SH-SY5Y (cell line): Measurements from ENCODE around the gene TOP2B.

ENCODE experiments used
- GATA2 ChIP-seq: IDR thresholded peaks from 2 replicates; pipeline ENCODE4 v1.6.1; 2011; ENCODE audit warnings: mild to moderate bottlenecking, low read depth, low read length
- GATA3 ChIP-seq: IDR thresholded peaks from 2 replicates; pipeline ENCODE4 v1.6.1; 2011; ENCODE audit warnings: low read depth, mild to moderate bottlenecking, low read length, moderate library complexity

TOP2B gene

DNA sequence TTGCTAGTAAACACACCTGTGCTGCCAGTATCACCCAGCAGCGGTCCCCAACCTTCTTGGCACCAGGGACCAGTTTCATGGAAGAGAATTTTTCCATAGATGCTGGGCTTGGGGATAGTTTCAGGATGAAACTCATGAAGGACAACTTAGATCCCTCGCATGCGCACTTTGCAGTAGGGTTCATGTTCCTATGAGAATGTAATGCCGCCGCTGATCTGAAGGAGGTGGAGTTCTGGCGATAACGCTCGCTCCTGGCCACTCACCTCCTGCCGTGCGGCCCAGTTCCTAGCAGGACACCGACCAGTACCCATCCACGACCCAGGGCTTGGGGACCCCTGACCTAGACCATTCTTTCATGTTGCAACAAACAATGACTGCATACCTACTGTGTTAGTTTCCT lies 89.7 kb downstream of the TOP2B start:
- no peak for TF ChIP-seq GATA3
- no peak for TF ChIP-seq GATA2

DNA sequence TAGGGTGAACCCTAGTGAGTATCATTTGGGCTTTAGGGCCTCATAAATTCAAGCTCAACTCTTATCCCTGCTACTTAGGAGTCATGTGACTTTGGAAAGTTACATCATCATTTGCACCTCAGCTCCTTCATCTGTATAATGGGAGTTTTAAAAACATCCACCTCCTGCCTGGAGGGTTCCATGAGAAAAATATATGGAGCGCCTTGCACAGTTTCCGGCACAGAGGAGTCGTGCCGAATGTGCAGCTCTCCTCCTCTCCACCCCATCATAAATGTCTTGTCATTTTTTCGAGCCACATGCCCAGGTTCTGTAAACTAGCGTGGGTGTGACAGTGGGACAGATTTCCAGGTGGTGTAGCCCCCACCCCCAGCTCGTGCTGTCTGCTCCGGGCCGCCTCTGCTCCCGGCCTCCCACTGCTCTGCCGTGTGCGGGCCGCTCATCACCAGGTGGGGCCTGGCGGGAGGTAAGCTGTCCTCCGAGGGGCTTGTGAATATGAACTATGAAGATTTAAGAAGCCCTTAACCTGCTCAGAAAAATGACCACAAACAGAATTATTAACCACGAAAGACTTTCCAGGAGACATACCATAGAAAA lies 90.4 kb downstream of the TOP2B start:
- TF ChIP-seq GATA3 = no peak
- no peak for TF ChIP-seq GATA2

DNA sequence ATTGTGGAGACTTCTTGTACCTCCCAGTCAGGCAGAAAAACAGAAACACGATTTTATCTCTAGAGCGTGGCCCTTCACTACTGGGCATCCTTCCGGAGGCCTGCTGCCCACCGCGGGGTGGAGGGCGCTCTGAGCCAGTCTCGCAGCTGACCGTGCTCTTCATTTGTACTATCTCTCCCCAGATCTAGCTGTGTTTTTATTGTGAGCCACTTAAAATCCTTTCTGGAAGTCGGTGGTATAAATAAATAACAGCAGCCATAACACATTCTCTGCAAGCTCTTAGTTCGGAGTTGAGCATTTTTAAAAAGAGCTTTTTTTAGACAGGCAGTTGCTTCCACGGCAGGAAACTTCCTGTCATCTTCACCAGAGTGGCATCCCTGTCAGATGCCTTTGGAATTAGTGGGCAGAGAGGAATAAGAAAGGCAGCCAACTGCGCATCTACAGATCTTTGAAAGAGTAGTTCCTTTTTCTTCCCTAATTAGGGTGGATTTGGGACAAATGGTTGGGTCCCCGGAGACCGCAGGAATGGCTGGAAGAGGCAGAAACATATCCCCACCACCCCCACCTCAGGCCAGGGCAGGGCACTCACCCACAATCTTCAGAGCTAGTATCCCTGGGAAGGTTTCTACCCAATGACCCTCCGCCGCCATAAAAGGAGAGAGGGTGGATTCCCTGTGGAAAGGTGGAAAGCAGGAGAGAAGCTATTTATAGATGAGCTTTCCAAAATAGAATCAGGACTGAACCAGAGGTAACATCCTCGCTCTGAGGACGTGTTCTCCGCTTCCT lies 91.1 kb downstream of the TOP2B start:
- peak; percentile 84 for TF ChIP-seq GATA3
- peak; percentile 96 for TF ChIP-seq GATA2

DNA sequence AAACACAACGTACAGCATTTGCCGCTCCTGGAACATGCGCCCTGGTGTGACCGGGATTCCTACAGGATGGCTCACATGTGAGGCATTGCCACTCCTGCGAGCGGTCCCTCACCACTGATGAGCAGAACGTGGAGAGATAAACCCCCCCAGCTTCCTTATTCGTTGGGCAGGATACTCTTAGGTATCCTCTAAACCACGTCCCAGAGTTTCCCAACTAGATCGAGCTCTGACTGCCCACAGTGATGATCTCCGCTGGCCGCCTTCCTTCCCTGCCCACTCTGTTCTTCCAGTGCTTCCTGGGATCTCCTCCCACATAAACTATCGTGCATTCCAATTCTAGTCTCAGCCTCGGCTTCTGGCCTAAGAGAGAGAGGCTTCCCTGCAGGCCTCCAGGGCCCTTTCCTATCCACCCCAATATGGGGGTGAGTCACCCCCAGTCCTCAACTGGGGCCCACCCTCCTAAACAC lies 91.8 kb downstream of the TOP2B start:
- TF ChIP-seq GATA2 = no peak
- TF ChIP-seq GATA3 = no peak

DNA sequence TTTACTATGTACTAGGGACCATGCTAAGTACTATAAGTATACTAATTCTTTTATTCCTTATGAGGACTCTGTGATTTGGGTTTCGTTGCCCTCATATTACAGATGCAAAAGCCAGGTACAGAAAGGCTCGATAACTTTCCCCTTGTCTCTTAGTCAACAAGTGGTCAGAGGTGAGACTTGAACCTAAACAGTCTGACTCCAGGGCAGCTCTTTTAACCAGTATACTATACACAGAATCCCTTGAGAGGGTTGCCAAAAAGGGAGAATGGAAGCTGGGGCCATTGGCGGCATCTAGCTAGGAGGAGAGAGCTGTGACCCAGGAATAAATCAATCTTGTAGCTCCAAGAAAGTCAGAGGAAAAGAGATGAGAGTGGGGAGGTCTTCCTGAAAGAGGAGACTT lies 92.4 kb downstream of the TOP2B start:
- TF ChIP-seq GATA3 = no peak
- no peak for TF ChIP-seq GATA2

DNA sequence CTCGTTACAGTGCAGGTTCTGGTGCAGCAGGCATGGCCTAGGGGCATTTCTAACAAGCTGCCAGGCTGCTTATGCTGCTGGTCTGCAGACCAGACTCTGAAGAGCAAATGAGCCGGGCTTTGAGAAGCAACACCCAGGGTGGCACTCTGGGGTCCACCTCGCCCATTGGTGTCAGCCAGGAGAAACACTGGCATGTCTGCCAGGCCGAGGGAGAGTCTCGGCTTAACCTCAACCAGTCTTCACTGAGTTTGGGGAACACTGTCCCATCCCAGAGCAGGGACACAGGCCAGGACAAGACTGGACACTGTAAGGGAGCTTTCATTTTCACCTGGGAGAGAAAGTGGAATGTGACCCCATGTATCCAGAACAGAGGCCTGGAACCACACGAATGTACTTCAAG lies 93.4 kb downstream of the TOP2B start:
- TF ChIP-seq GATA2 (no peak), GATA3 (no peak)

DNA sequence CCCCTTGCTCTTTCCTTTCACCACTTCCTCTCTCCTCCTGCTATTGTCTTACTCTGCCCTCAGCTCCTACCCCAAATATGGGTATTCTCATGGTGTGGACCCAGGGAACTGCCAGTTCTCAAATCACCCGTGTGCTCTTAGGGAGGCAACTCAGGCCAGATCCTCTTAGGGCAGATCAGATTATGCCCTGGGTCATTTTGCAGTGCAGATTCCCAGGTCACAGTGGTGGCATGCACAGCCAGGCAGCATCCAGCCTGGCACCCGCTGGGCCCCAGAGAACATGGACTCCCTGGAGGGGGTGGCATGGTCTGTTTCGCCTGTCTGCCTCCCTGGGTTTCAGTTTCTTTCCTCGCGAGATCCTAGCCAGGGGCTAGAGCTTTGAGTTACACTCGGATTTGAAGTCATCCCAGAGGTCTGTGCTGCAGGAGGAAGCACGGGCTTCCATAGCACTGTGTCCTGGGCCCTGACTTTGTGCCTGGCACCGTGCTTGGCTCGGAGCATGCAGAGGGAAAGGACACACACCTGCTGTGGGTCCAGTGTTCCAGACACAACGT lies 96.1 kb downstream of the TOP2B start:
- TF ChIP-seq GATA3 = no peak
- no peak for TF ChIP-seq GATA2

DNA sequence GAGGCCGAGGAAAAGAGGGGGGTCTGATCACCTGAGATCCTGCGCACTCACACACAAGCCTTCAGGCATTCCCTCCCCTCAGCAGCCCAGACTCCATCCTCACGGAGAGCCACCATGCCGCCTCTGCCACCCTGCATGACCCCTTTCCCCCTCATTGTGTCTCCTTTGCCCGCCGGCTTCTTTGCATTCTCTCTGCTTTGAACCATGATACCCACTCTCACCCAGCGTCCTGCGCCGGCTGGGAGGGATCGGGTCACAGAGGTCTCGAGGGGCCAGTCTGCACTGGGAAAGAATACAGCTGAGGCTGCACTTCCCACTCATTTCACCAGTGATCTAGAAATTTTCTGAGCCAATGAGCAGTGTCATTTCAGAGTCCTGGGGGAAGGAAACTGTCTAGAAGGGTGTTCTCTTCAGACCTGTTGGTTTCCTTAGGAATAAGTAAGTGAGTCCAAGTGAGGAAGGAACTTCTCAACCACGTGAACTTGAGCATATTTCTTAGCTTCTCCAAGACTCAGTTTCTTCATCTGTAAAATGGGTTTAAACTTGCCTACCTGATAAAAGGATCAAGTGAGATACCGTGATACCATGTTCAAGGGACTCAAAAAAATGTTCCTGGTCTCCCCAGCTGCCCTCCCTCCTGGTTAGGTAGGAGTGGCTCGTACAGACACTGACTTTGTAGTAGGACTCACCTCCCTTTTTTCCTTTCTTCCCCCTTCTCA lies 96.7 kb downstream of the TOP2B start:
- no peak for TF ChIP-seq GATA2
- TF ChIP-seq GATA3 = no peak

DNA sequence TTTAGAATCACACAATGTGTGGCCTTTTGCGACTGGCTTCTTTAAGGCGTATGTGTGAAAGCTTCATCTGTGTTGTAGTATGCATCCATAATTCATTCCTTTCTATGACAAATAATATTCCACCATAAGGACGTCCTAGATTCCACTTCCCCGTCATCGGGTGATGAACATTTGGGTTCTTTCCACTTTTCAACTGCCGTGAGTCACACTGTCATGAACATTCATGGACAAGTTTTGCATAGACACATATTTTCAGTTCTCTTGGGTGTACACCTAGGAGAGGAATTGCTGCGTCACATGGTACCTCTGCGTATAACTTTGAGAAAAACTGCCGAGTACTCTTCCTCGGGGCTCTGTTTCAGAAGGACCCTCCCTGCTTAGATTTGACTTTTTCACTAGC lies 97.3 kb downstream of the TOP2B start:
- no peak for TF ChIP-seq GATA2
- TF ChIP-seq GATA3 = no peak

DNA sequence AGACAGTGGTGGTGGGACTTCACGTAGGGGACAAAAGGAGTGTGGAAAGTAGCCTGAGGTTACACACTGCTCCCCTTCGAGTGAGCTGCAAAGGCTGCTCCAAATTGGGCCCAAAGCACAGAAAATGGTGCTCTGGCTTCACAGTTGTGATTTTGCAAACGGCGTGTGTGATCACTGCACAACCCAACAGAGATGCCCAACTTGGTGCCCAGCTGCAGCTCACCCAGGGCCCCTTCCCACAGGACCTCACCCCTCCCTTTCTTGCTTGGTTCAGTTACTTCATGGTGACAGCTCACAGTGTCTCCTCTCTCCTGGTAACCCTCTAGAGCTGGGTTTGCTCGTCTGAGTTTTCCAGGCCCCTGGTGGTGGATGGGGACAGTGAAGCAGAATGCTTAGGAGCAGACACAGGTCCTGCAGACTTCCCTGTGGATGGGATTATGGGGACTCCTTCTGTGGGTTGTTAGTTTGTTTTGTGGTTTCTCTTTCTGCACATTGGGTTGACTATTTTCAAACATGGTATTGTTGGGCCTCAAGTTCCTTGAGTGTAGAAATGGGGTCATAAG lies 98.3 kb downstream of the TOP2B start:
- no peak for TF ChIP-seq GATA3
- no peak for TF ChIP-seq GATA2

DNA sequence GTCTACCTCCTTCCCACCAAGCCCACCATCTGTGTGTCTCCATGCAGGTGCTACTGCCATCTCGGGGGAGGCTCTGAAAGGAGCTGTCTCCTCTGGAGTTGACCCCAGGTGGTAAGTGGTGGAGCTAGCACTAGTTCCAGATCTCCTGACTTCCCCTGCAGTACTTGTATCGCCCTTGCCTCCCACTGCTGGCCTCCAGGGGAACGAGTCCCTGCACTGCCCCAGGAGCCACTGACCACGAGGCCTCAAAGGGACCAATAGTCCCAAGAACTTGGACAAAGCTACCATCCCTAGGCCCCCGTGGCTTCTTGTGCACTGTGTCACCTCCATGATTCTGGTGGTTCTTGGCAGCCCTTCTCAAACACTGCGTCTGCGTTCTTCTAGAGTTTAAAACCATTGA lies 98.9 kb downstream of the TOP2B start:
- TF ChIP-seq GATA3 (no peak), GATA2 (no peak)

DNA sequence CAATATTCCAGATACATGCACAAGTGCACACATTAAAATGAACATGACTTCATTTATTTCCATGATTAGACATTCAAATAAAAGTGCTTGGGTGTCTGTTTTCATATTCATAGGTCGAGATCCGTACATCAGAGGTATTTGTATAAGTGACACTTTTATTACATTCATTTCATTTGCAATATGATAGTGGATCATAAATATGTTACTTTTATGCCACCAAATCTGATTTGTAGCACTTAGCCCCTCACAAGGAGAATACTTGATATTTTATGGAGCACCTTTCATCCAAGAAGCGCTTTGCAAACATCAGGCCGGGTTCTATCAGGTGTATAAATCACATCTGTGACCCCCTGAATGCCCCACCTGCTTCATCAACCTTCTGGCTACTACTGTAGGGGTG lies 100.6 kb downstream of the TOP2B start:
- no peak for TF ChIP-seq GATA2
- no peak for TF ChIP-seq GATA3

DNA sequence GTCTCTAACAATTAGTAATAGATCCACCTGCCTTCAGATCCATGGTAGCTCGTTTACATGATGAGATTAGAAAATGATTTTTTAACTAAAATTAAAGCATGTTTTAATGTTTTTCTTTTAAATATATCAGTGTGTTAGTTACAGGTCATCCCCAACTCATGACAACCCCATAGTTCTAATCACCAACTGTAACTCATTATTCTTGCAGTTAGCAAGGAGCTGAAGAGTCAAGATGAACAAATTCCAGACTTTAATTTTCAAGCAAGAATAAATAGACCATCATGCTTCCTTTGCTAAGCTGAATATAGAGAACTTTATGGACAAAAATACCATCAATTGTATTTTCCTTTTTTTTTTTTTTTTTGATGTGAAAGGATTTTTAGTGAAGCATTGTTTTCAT lies 101.1 kb downstream of the TOP2B start:
- no peak for TF ChIP-seq GATA3
- TF ChIP-seq GATA2 = no peak

DNA sequence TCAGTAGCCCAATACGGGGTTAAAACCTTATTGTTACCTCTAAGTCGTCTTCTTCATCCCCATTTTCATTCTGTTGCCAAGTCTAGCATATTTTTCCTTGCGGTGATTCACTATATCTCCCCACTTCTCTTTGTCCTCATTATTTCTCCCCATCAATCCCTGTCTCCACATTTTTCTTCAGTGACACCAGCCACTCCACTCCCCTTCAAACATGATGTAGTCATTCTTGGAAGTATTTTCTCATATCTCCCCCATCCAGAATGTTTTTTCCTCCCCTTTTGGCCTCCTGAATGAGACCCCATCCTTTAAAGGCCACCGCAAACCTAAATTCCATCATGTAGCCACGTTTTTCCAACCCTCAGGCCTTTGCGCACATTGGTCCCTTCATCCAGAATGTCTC lies 105.9 kb downstream of the TOP2B start:
- no peak for TF ChIP-seq GATA2
- TF ChIP-seq GATA3 = no peak

DNA sequence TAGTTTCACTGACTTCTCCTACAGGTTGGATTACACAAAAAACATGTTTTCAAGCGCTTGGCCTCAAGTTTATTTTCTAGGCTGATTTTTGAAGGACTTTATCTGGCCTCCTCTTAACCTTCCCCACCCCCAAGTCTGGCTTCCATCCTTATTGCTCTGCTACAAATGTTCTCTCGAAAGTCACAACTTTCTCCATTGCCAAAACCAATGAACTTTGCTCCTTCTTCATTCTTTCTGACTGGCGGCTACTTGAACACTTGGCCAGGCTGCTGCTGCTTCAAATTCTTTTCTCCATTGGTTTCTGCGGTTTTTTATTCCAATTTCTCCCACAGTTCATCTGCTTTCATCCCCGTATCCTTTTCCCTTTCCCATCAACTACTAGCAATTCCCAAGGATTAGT lies 106.6 kb downstream of the TOP2B start:
- TF ChIP-seq GATA2 = no peak
- TF ChIP-seq GATA3 = no peak
